HCT116 (cell line): ENCODE results near the gene LRRC14B. TPM values are rescaled to one million over a fixed set of nuclear protein-coding genes. Genes with fewer than 3 reads are reported as not detected.

ENCODE experiments used
- ATAC-seq: fragments of 200-7000 bp; cut with Tn5 transposase; 2 replicates; pipeline ENCODE4 v1.9.1; 2020; ENCODE audit warnings: mild to moderate bottlenecking, moderate library complexity
- BruUV-seq: library from RNA; stranded (reverse); fragments of 400-500 nt; replicated peaks from 2 replicates; lab custom pipeline; 2021; lab: Mats Ljungman, UMichigan
- CTCF ChIA-PET: fragments of 300-600 bp; sonication (Branson Sonifier 250); formaldehyde crosslinking; loops from one replicate; lab custom pipeline; 2021; ENCODE audit warnings: antibody characterized with exemption; lab: Charles Lee
- POLR2A ChIA-PET: fragments of 300-600, 350-600 bp; sonication (Branson Sonifier 250); formaldehyde crosslinking; loops from one replicate; lab custom pipeline; 2021; ENCODE audit warnings: antibody characterized with exemption; lab: Charles Lee
- RAD21 ChIA-PET, 2 experiments: fragments of 300-600 bp; sonication (Branson Sonifier 250); formaldehyde crosslinking; loops; one replicate each; lab custom pipeline; 2023; ENCODE audit warnings: low total read pairs in 2 of 2; ENCODE audit not compliant: uncharacterized antibody in 2 of 2, unreplicated experiment in 2 of 2, low non-redundant PET in 1 of 2; lab: Charles Lee
- DNase-seq: peaks from one replicate; pipeline ENCODE4 v3.0.0-alpha.2; 2010; ENCODE audit warnings: low read depth, low spot score
- H2AFZ ChIP-seq: fragments of 200-600 bp; shearing (Covaris generic), sonication (generic); 2 replicates; pipeline ENCODE4 v1.6.1; 2017; ENCODE audit warnings: low read depth, mixed run types, mixed read lengths, antibody characterized with exemption, low read length; ENCODE audit not compliant: poor library complexity, severe bottlenecking
- H3K27ac ChIP-seq: 2 replicates; pipeline ENCODE4 v1.5.1; 2012; ENCODE audit warnings: low read depth, low read length
- H3K27me3 ChIP-seq: fragments of 200-600 bp; sonication (generic); 2 replicates; pipeline ENCODE4 v1.6.1; 2016; ENCODE audit warnings: mixed run types, low read length, mixed read lengths; ENCODE audit not compliant: insufficient read depth
- H3K36me3 ChIP-seq, 2 experiments: fragments of 200-500 bp in 1 of 2; fragments of 200-600 bp in 1 of 2; sonication (Bioruptor generic) in 1 of 2; sonication (generic) in 1 of 2; 2 replicates each; pipeline versions ENCODE4 v1.5.1 to v1.6.1; 2014 to 2016; ENCODE audit warnings: low read length in 2 of 2, inconsistent platforms in 1 of 2, mixed read lengths in 1 of 2, mixed run types in 1 of 2; ENCODE audit not compliant: insufficient read depth in 2 of 2, control insufficient read depth in 1 of 2
- H3K4me1 ChIP-seq, 2 experiments: fragments of 200-600 bp in 1 of 2; sonication (generic) in 1 of 2; 2 replicates each; pipeline versions ENCODE4 v1.5.1 to v1.6.1; 2012 to 2017; ENCODE audit warnings: low read length in 2 of 2, inconsistent platforms in 1 of 2, mild to moderate bottlenecking in 1 of 2, mixed read lengths in 1 of 2, mixed run types in 1 of 2, moderate library complexity in 1 of 2; ENCODE audit not compliant: insufficient read depth in 2 of 2, control insufficient read depth in 1 of 2
- H3K4me2 ChIP-seq: fragments of 200-600 bp; sonication (generic); 2 replicates; pipeline ENCODE4 v1.6.1; 2017; ENCODE audit warnings: mixed run types, low read length, mixed read lengths
- H3K4me3 ChIP-seq, 2 experiments: fragments of 200-600 bp in 1 of 2; sonication (generic) in 1 of 2; replicated peaks in 1 of 2; 2 replicates each; pipeline ENCODE4 v1.5.1; 2011 to 2016; ENCODE audit warnings: low read length in 2 of 2, control low read depth in 1 of 2, low read depth in 1 of 2, mild to moderate bottlenecking in 1 of 2, mixed read lengths in 1 of 2, mixed run types in 1 of 2
- H3K79me2 ChIP-seq: fragments of 200-600 bp; sonication (generic); 2 replicates; pipeline ENCODE4 v1.6.1; 2017; ENCODE audit warnings: mild to moderate bottlenecking, mixed run types, low read length, moderate library complexity, mixed read lengths; ENCODE audit not compliant: insufficient read depth
- H3K9ac ChIP-seq: fragments of 200-600 bp; sonication (generic); 2 replicates; pipeline ENCODE4 v1.6.1; 2016; ENCODE audit warnings: low read length, mixed read lengths
- H3K9me2 ChIP-seq: fragments of 200-600 bp; sonication (generic), shearing (Covaris generic); 2 replicates; pipeline ENCODE4 v1.6.1; 2017; ENCODE audit warnings: mixed run types, mild to moderate bottlenecking, moderate library complexity; ENCODE audit not compliant: insufficient read depth
- H3K9me3 ChIP-seq, 2 experiments: fragments of 200-500 bp in 1 of 2; fragments of 200-600 bp in 1 of 2; sonication (Bioruptor generic) in 1 of 2; sonication (generic) in 1 of 2; 2 replicates each; pipeline ENCODE4 v1.6.1; 2014 to 2017; ENCODE audit warnings: low read length in 2 of 2, mixed read lengths in 2 of 2, inconsistent platforms in 1 of 2, low read depth in 1 of 2, mild to moderate bottlenecking in 1 of 2, mixed run types in 1 of 2, moderate library complexity in 1 of 2; ENCODE audit not compliant: control insufficient read depth in 1 of 2, insufficient read depth in 1 of 2
- H4K20me1 ChIP-seq: fragments of 200-600 bp; sonication (generic), shearing (Covaris generic); 2 replicates; pipeline ENCODE4 v1.6.1; 2017; ENCODE audit warnings: mixed run types, mild to moderate bottlenecking, moderate library complexity; ENCODE audit not compliant: insufficient read depth
- CBX3 ChIP-seq: IDR thresholded peaks from 2 replicates; pipeline ENCODE4 v1.6.1; 2012; ENCODE audit warnings: low read depth
- EGR1 ChIP-seq: IDR thresholded peaks from 2 replicates; pipeline ENCODE4 v1.6.1; 2012; ENCODE audit warnings: low read depth
- ELF1 ChIP-seq: IDR thresholded peaks from 2 replicates; pipeline ENCODE4 v1.6.1; 2012; ENCODE audit warnings: low read depth, borderline replicate concordance
- EZH2phosphoT487 ChIP-seq: fragments of 200-600 bp; IDR thresholded peaks from 2 replicates; pipeline ENCODE4 v1.6.1; 2018; ENCODE audit warnings: antibody characterized with exemption, borderline replicate concordance
- POLR2A ChIP-seq: IDR thresholded peaks from 2 replicates; pipeline ENCODE4 v1.7.0; 2011; ENCODE audit warnings: borderline replicate concordance; ENCODE audit not compliant: insufficient read depth, insufficient read length; ENCODE audit errors: extremely low read depth
- POLR2AphosphoS5 ChIP-seq: IDR thresholded peaks from 2 replicates; pipeline ENCODE4 v1.6.1; 2011; ENCODE audit warnings: mild to moderate bottlenecking, low read depth, low read length, moderate library complexity
- RAD21 ChIP-seq: IDR thresholded peaks from 2 replicates; pipeline ENCODE4 v1.6.1; 2012; ENCODE audit warnings: low read depth, mild to moderate bottlenecking
- SP1 ChIP-seq: IDR thresholded peaks from 2 replicates; pipeline ENCODE4 v1.6.1; 2012; ENCODE audit warnings: low read depth
- SRF ChIP-seq: IDR thresholded peaks from 2 replicates; pipeline ENCODE4 v1.6.1; 2012; ENCODE audit warnings: low read depth
- YY1 ChIP-seq: IDR thresholded peaks from 2 replicates; pipeline ENCODE4 v1.6.1; 2011; ENCODE audit warnings: low read length, low read depth, moderate library complexity, mild to moderate bottlenecking; ENCODE audit not compliant: insufficient replicate concordance; ENCODE audit errors: extremely low read depth
- ZNF274 ChIP-seq: fragments of 200-500 bp; sonication (Bioruptor generic); IDR thresholded peaks from 2 replicates; pipeline ENCODE4 v1.6.1; 2014; ENCODE audit warnings: mild to moderate bottlenecking, low read depth, low read length, inconsistent platforms
- intact Hi-C: fragments of 100-400 bp; cut with micrococcal nuclease; formaldehyde crosslinking; loops from 2 replicates; pipeline ENCODE4 v1.10.0; 2022
- total RNA-seq: library from RNA; stranded (reverse); gene quantifications from one replicate; pipeline ENCODE4 v1.2.1, GENCODE V29; 2021; ENCODE audit not compliant: unreplicated experiment
- TF ChIP-seq, protein P1 (sequence below): IDR thresholded peaks from 2 replicates; pipeline ENCODE4 v1.6.1; 2012
- TF ChIP-seq, protein P2 (sequence below): IDR thresholded peaks from 2 replicates; pipeline ENCODE4 v1.6.1; 2012

The LRRC14B gene
- total RNA-seq, 1 experiment from 2014 or later, result not detected

DNA sequence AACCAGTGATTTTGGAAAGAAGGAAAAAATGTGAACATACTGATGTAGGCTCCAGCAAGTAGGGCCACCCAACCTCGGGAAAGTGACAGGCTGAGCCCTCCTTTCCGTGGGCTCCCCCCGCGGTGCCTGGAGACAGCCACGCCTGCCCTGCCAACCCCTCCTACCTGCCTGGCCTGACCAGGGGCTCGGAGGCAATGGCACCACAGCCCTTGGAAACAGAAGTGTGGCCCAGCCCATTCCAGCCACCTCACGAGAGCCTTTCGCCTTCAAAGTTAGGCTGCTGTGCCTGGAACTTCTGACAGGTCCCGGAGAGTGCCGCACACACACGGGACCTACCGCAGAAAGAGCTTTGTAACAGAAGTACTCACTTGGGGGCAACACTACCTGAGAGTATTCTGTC lies 49.5 kb upstream of the LRRC14B start (continued):
- TF ChIP-seq, protein P1, sequence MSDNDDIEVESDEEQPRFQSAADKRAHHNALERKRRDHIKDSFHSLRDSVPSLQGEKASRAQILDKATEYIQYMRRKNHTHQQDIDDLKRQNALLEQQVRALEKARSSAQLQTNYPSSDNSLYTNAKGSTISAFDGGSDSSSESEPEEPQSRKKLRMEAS, result no peak
- TF ChIP-seq EZH2phosphoT487 (no peak), RAD21 (no peak), EGR1 (no peak), CBX3 (no peak), SRF (no peak), ELF1 (no peak), YY1 (no peak), POLR2A (no peak), SP1 (no peak), POLR2AphosphoS5 (no peak)
- TF ChIP-seq, protein P2, sequence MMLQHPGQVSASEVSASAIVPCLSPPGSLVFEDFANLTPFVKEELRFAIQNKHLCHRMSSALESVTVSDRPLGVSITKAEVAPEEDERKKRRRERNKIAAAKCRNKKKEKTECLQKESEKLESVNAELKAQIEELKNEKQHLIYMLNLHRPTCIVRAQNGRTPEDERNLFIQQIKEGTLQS, result no peak

DNA sequence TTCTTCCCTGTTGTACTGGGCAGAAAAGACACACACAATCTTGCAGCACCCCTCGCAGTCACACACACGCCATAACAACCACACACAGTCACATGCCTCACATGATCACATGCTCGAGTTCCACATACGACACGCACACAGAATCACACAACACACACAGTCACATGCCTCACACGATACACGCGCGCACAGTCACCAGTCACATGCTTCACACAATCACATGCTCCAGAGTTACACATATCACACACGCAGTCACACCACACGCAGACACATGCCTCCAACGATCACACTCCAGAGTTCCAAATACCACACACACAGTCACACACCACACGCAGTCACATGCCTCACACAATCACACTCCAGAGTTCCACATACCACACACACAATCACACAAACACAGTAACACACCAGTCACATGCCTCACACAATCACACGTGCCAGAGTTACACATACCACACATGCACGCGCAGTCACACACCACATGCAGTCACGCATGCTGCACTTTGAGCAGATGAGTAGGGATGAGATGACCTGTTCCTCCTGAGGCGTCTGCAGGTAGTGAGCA lies 49.0 kb upstream of the LRRC14B start:
- ChIA-PET RAD21 (no interaction called here), POLR2A (no interaction called here)
- no TSS peak for BruUV-seq

More for the DNA sequence above, 49.0 kb upstream of the LRRC14B start:
- Histone ChIP-seq H2AFZ (no peak overlapping the region), H3K27ac (no peak overlapping the region), H3K4me2 (no peak overlapping the region), H3K9me2 (no peaks in the 10 kb centered on the region), H3K79me2 (no peaks in the 10 kb centered on the region)
- CTCF ChIA-PET, result no interaction called here
- intact Hi-C loops, result no loop called here
- TF ChIP-seq SRF (no peak), ZNF274 (no peak), RAD21 (peak; percentile 13; the same call in 1 of the 2 replicates)
- TF ChIP-seq, all 23 proteins: peak for 1
- H3K4me3 ChIP-seq, result no peak overlapping the region
- H3K4me1 ChIP-seq, result no peaks in the 10 kb centered on the region
- no peak overlapping the region for H3K9ac ChIP-seq
- no peak for DNase-seq
- no peaks in the 10 kb centered on the region for H4K20me1 ChIP-seq
- ATAC-seq, result no peak
- no peaks in the 10 kb centered on the region; a peak in 2 of 4 replicates for H3K9me3 ChIP-seq
- no peaks in the 10 kb centered on the region for H3K36me3 ChIP-seq
- no peaks in the 10 kb centered on the region for H3K27me3 ChIP-seq
